ENCODE data around the gene FHIT.

FHIT gene

GRCh38 chr3:60949146-60949545, 302.1 kb downstream of the FHIT start:
- H3K4me3 ChIP-seq (ENCODE audit: low read depth, low read length) = no peak overlapping the region
- no peak for TF ChIP-seq CTCF (IDR thresholded peaks at IDR 0.05; ENCODE audit: low read depth, low read length)

DNA sequence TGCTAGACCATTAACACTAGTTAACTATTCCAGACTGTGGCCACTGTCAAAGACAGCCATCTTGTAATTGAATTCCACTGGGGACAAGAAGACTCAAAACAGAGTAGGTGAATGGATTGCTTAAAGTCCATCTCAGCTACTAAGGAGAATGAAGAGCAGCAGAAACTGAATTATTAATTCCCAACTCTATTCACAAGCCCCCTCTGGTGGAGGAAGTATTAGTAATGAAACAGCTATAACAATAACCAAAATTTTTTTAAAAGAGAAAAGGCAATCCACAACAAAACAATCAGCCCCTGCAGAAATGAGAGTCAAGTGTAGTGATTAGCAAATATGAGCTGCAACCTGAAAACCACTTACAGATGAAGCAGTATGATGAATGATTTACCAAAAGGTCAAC, 302.8 kb downstream of the FHIT start:
- TF ChIP-seq CTCF (IDR thresholded peaks at IDR 0.05; ENCODE audit: low read depth, low read length) = no peak
- H3K4me3 ChIP-seq (ENCODE audit: low read depth, low read length) = no peak overlapping the region

DNA sequence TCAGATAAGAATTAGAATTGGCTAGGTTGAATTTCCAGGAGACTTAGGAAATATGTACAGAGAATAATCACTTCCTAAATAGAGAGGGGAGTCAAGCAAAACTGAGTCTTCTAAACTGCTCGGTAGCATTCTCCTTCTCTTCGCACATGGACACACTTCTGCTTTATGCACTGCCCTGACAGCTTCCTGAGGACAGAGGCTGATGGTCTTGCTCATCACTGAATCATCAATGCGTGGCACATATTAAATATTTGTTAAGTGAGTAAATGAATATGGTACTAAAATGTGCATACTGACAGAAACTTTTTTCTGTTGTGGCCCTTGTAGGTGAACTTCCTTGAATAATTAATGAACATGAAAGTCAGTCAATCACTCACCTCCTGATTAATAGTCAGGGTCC, 315.5 kb downstream of the FHIT start:
- H3K4me3 ChIP-seq (ENCODE audit: low read depth, low read length) = no peak overlapping the region
- TF ChIP-seq CTCF (IDR thresholded peaks at IDR 0.05; ENCODE audit: low read depth, low read length) = no peak

DNA sequence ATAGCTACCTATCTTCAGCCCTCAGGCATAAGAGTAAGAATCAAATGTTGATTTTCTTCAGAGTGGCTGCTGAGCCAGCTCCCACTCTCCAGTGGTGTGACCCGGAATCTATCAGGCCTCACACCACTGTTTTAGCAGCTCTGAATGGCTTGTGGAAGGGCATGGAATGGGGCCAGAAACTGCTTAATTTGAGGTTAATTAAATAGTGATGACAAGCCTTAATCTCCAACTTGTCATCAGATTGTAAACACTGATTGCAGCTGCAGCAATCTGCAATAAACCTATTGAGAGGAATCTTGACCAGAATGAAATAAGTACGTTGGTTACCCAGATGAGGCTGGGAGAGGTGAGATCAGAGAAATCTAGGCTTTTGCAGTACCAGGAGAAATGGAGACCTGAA, 317.4 kb downstream of the FHIT start:
- no peak for TF ChIP-seq CTCF (IDR thresholded peaks at IDR 0.05; ENCODE audit: low read depth, low read length)
- H3K4me3 ChIP-seq (ENCODE audit: low read depth, low read length) = no peak overlapping the region

GRCh38 chr3:60932643-60933042, 318.6 kb downstream of the FHIT start:
- TF ChIP-seq CTCF (IDR thresholded peaks at IDR 0.05; ENCODE audit: low read depth, low read length) = no peak
- H3K4me3 ChIP-seq (ENCODE audit: low read depth, low read length) = no peak overlapping the region

- H3K4me3 ChIP-seq (ENCODE audit: low read depth, low read length) = no peak overlapping the region
- TF ChIP-seq CTCF (IDR thresholded peaks at IDR 0.05; ENCODE audit: low read depth, low read length) = no peak
Observed at GRCh38 chr3:60932170-60932569, 319.1 kb downstream of the FHIT start.

DNA sequence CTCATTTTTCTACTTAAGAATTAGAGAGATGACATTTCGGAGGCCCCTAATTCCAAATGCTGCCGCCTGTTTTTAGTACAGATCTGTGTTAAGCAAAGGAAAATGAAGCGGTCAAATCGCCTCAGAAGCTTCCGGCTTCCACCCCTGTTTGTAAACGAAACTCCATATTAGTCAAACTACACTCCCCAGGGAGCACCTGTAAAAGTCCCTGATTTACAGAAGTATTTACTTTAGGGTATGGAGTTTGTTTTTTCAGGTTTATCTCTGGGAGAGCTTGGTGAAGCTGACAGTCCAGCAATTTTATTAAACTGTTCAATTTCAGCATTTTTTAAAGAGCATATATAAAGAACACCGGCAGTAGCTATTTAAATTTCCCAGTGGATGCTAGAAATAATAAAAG, 319.8 kb downstream of the FHIT start:
- no peak overlapping the region for H3K4me3 ChIP-seq (ENCODE audit: low read depth, low read length)
- TF ChIP-seq CTCF (IDR thresholded peaks at IDR 0.05; ENCODE audit: low read depth, low read length) = no peak
